Tibial nerve (tissue), 4 donors: ENCODE measurements around the gene SPTLC1. TPM values are rescaled to one million over a fixed set of nuclear protein-coding genes. Genes with fewer than 3 reads are reported as not detected.
"Not testable (repeated sequence)": the region's sequence is repeated elsewhere in the genome, so short reads cannot be mapped to it uniquely, and the experiment has no call there.

Experiments used
- DNase-seq, 2 donors: peaks; one replicate each; pipeline ENCODE4 v3.0.0-alpha.2; 2019; ENCODE audit warnings: low spot score in 2 of 2
- H3K27ac ChIP-seq, 4 donors: fragments of 200-600 bp; sonication (generic) in 3 of 4; one replicate each; pipeline ENCODE4 v1.5.1; 2017 to 2019; ENCODE audit warnings: mild to moderate bottlenecking in 1 of 4
- H3K27me3 ChIP-seq, 2 donors: fragments of 200-600 bp; sonication (generic) in 1 of 2; one replicate each; pipeline versions ENCODE4 v1.5.1 to v1.6.0; 2017 to 2019
- H3K36me3 ChIP-seq, 3 donors: fragments of 200-600 bp; sonication (generic); one replicate each; pipeline ENCODE4 v1.5.1; 2018 to 2019
- H3K4me1 ChIP-seq, 4 donors: fragments of 200-600 bp; sonication (generic) in 3 of 4; one replicate each; pipeline ENCODE4 v1.5.1; 2017 to 2019
- H3K4me3 ChIP-seq, 4 donors: fragments of 200-600 bp; sonication (generic) in 3 of 4; one replicate each; pipeline ENCODE4 v1.5.1; 2017 to 2019; ENCODE audit warnings: mild to moderate bottlenecking in 1 of 4, moderate library complexity in 1 of 4
- H3K9me3 ChIP-seq, 4 donors: fragments of 200-600 bp; sonication (generic) in 3 of 4; one replicate each; pipeline ENCODE4 v1.5.1; 2017 to 2019
- CTCF ChIP-seq, 5 experiments: fragments of 200-600 bp in 3 of 5; fragments of 450-650 bp in 2 of 5; sonication (generic) in 3 of 5; IDR thresholded peaks; one replicate each; pipeline ENCODE4 v1.5.1; 2016 to 2019; ENCODE audit warnings: antibody characterized with exemption in 5 of 5, mild to moderate bottlenecking in 3 of 5, moderate library complexity in 2 of 5
- EP300 ChIP-seq, 2 donors: sonication (generic); formaldehyde crosslinking; IDR thresholded peaks; one replicate each; pipeline ENCODE4 v1.6.1; 2017; ENCODE audit warnings: antibody characterized with exemption in 2 of 2, mild to moderate bottlenecking in 1 of 2
- POLR2A ChIP-seq, 2 donors: fragments of 450-650 bp; IDR thresholded peaks; one replicate each; pipeline ENCODE4 v1.6.1; 2017; ENCODE audit warnings: antibody characterized with exemption in 2 of 2, mild to moderate bottlenecking in 2 of 2, moderate library complexity in 2 of 2
- WGBS, 2 donors: methylation state at CpG; one replicate each; pipeline ENCODE4 v1.1.5; 2018; 5-methylcytosine and 5-hydroxymethylcytosine counted together
- total RNA-seq, 4 donors: library from RNA; depleted of rRNA; stranded (reverse); fragments of >200 nt; gene quantifications; one replicate each; pipeline ENCODE4 v1.1.0, GENCODE V29; 2016

Gene SPTLC1
- total RNA-seq, 4 donors from 2014 or later, result 67.9 to 81.8 (median 76.0) TPM

GRCh38 chr9:92026206-92027002 lies 88.8 kb downstream of the SPTLC1 start:
- no peak for TF ChIP-seq POLR2A (IDR thresholded peaks at IDR 0.05)
- TF ChIP-seq CTCF (IDR thresholded peaks at IDR 0.05), result no peak
- TF ChIP-seq EP300 (IDR thresholded peaks at IDR 0.05), result no peak
- Histone ChIP-seq H3K27me3 (no peaks in the 10 kb centered on the region), H3K4me1 (no peaks in the 10 kb centered on the region), H3K9me3 (peaks cover 0 to 14% (median 0%) of the 10 kb centered on the region in 4 donors), H3K4me3 (no peak overlapping the region), H3K27ac (no peak overlapping the region), H3K36me3 (peaks cover 0 to 20% (median 0%) of the 10 kb centered on the region in 3 donors)
- no peak for DNase-seq
- 89 to 91% methylated on average over 24 of the region's 31 CpGs for WGBS, 2 donors

GRCh38 chr9:92021785-92022541 lies 93.2 kb downstream of the SPTLC1 start:
- H3K4me1 ChIP-seq, H3K27me3 ChIP-seq, H3K27ac ChIP-seq, DNase-seq, H3K36me3 ChIP-seq, H3K4me3 ChIP-seq: not testable (repeated sequence)
- 55 to 70% methylated on average over 7 of the region's 7 CpGs for WGBS, 2 donors
- peaks cover 0 to 17% (median 0%) of the 10 kb centered on the region in 4 donors for H3K9me3 ChIP-seq

GRCh38 chr9:92019658-92020057 lies 95.6 kb downstream of the SPTLC1 start:
- Histone ChIP-seq H3K4me1 (no peaks in the 10 kb centered on the region), H3K9me3 (peaks cover 0 to 39% (median 1%) of the 10 kb centered on the region in 4 donors)
- WGBS, 2 donors, result 40 to 46% methylated on average over 5 of the region's 5 CpGs

GRCh38 chr9:92010705-92011536 lies 104.3 kb downstream of the SPTLC1 start:
- WGBS, 2 donors, result 78 to 81% methylated on average over 2 of the region's 2 CpGs
- Histone ChIP-seq H3K27me3 (no peaks in the 10 kb centered on the region), H3K4me1 (no peaks in the 10 kb centered on the region), H3K27ac (no peak overlapping the region), H3K4me3 (no peak overlapping the region), H3K36me3 (no peaks in the 10 kb centered on the region), H3K9me3 (peaks cover 0 to 28% (median 4%) of the 10 kb centered on the region in 4 donors)
- no peak for DNase-seq
- TF ChIP-seq CTCF (IDR thresholded peaks at IDR 0.05), result no peak
- no peak for TF ChIP-seq EP300 (IDR thresholded peaks at IDR 0.05)
- no peak for TF ChIP-seq POLR2A (IDR thresholded peaks at IDR 0.05)

More at GRCh38 chr9:92019658-92020057, 95.6 kb downstream of the SPTLC1 start:
- no peaks in the 10 kb centered on the region for H3K27me3 ChIP-seq
- DNase-seq, result no peak
- no peak for TF ChIP-seq POLR2A (IDR thresholded peaks at IDR 0.05)
- no peak for TF ChIP-seq CTCF (IDR thresholded peaks at IDR 0.05)
- no peak for TF ChIP-seq EP300 (IDR thresholded peaks at IDR 0.05)
- H3K4me3 ChIP-seq, result no peak overlapping the region
- H3K36me3 ChIP-seq, result no peaks in the 10 kb centered on the region
- H3K27ac ChIP-seq, result no peak overlapping the region

GRCh38 chr9:92010253-92010652 lies 105.0 kb downstream of the SPTLC1 start:
- H3K27ac ChIP-seq, H3K36me3 ChIP-seq, DNase-seq, H3K4me1 ChIP-seq, H3K4me3 ChIP-seq, H3K27me3 ChIP-seq: not testable (repeated sequence)
- 68 to 70% methylated on average over 8 of the region's 8 CpGs for WGBS, 2 donors
- H3K9me3 ChIP-seq, result peaks cover 0 to 21% (median 4%) of the 10 kb centered on the region in 4 donors
